Adrenal gland (tissue), 12 donors: ENCODE data around the gene PTPRN. TPM values are rescaled to one million over a fixed set of nuclear protein-coding genes. Genes with fewer than 3 reads are reported as not detected.

Source experiments
- DNase-seq, 7 donors: peaks; one replicate each; pipeline ENCODE4 v3.0.0-alpha.2; 2019 to 2020
- H3K27ac ChIP-seq, 5 donors: fragments of 200-600 bp; sonication (generic) in 4 of 5; 1 replicate in 3 of 5; 2 replicates in 2 of 5; pipeline versions ENCODE4 v1.5.1 to v1.8.0; 2016 to 2020; ENCODE audit warnings: mild to moderate bottlenecking in 1 of 5
- H3K27me3 ChIP-seq: fragments of 200-600 bp; 2 replicates; pipeline ENCODE4 v1.8.0; 2021
- H3K36me3 ChIP-seq, 2 donors: fragments of 200-600 bp; replicated peaks in 1 of 2; 1 replicate in 1 of 2; 2 replicates in 1 of 2; pipeline versions ENCODE4 v1.5.1 to v1.8.0; 2018 to 2022
- H3K4me1 ChIP-seq, 2 donors: fragments of 200-600 bp; replicated peaks in 1 of 2; 1 replicate in 1 of 2; 2 replicates in 1 of 2; pipeline versions ENCODE4 v1.5.1 to v1.8.0; 2018 to 2021
- H3K4me3 ChIP-seq, 4 donors: fragments of 200-600 bp; sonication (generic) in 3 of 4; one replicate each; pipeline ENCODE4 v1.5.1; 2016 to 2018
- H3K9me3 ChIP-seq, 3 donors: fragments of 200-600 bp; sonication (generic) in 1 of 3; replicated peaks in 1 of 3; 1 replicate in 2 of 3; 2 replicates in 1 of 3; pipeline versions ENCODE4 v1.5.1 to v1.8.0; 2016 to 2021
- POLR2A ChIP-seq, 2 donors: fragments of 450-650 bp; IDR thresholded peaks; one replicate each; pipeline ENCODE4 v1.6.1; 2017; ENCODE audit warnings: antibody characterized with exemption in 2 of 2, mild to moderate bottlenecking in 2 of 2, moderate library complexity in 1 of 2
- WGBS, 4 donors: extraction: QIAGEN DNeasy Blood & Tissue Kit in 2 of 4; methylation state at CpG; one replicate each; pipeline versions ENCODE4 v1.1.5 to v1.1.7; 2013 to 2017; 5-methylcytosine and 5-hydroxymethylcytosine counted together
- intact Hi-C, 2 donors: fragments of 100-400 bp; cut with DNase I; formaldehyde crosslinking; loops; one replicate each; pipeline versions ENCODE4 v1.14.1 to v1.15.0; 2022 to 2023
- polyA plus RNA-seq, 3 donors: library from polyadenylated mRNA; stranded (reverse); fragments of 200-250 nt in 2 of 3; fragments of 350-450 nt in 1 of 3; fragmentation: Illumina TruSeq in 1 of 3; extraction: RNeasy Lipid Tissue Mini Kit (QIAGEN cat#74804) in 1 of 3; gene quantifications; one replicate each; pipeline ENCODE4 v1.2.3, GENCODE V29; 2013 to 2014
- total RNA-seq, 9 donors: library from RNA; depleted of rRNA in 4 of 9; stranded (reverse); fragments of >200 nt in 4 of 9; fragments of 120-200 nt in 1 of 9; fragmentation: NEBNext Ultra II Directional in 1 of 9; extraction: Animal tissue kit (Norgen Biotek cat#: 25700) in 1 of 9; gene quantifications; one replicate each; pipeline versions ENCODE4 v1.1.0 to v1.2.4, GENCODE V29; 2013 to 2023
- TF ChIP-seq, protein P1 (sequence below), 6 experiments: fragments of 450-650 bp in 4 of 6; fragments of 200-600 bp in 2 of 6; sonication (generic) in 1 of 6; IDR thresholded peaks; 1 replicate in 5 of 6; 2 replicates in 1 of 6; pipeline versions ENCODE4 v1.5.1 to v1.8.0; 2016 to 2021; ENCODE audit warnings: antibody characterized with exemption in 6 of 6, mild to moderate bottlenecking in 2 of 6, moderate library complexity in 1 of 6
- donor health status: healthy with polysubstance abuse.
- donor health status: Bipolar disorder and iron deficiency.
- donor health status: DM: yes; HTN: yes; CAD: no.
- donor health status: DM: no; HTN: no; CAD: no.
- donor health status: DM: no; HTN: no; CAD: no.
- donor health status: DM: yes; HTN: yes; CAD: no.

The PTPRN gene
- total and polyA plus RNA-seq, 12 donors = 0.39 to 106 (median 9.0) TPM; not detected in 1

GRCh38 chr2:219252900-219253752, 56.1 kb downstream of the PTPRN start, which contains the start of gene TUBA4B:
Gene TUBA4B (plus strand): TSS chr2:219253243. CDS start chr2:219253408, 165 bp downstream.
- H3K27ac ChIP-seq = peak within 1 kb of the TSS in 4 of 5 donors; percentile 74 to 93 (median 84)
- H3K4me3 ChIP-seq = peak within 1 kb of the TSS; percentile 5 to 71 (median 56)
- WGBS, 4 donors = 6 to 9% (median 7%) methylated on average over 29 to 49 of the region's 49 CpGs
- no peaks in the 10 kb centered on the region for H3K9me3 ChIP-seq
- intact Hi-C loops = no loop called here
- peaks cover 0 to 4% of the 10 kb centered on the region in 2 donors for H3K36me3 ChIP-seq
- TF ChIP-seq, protein P1, sequence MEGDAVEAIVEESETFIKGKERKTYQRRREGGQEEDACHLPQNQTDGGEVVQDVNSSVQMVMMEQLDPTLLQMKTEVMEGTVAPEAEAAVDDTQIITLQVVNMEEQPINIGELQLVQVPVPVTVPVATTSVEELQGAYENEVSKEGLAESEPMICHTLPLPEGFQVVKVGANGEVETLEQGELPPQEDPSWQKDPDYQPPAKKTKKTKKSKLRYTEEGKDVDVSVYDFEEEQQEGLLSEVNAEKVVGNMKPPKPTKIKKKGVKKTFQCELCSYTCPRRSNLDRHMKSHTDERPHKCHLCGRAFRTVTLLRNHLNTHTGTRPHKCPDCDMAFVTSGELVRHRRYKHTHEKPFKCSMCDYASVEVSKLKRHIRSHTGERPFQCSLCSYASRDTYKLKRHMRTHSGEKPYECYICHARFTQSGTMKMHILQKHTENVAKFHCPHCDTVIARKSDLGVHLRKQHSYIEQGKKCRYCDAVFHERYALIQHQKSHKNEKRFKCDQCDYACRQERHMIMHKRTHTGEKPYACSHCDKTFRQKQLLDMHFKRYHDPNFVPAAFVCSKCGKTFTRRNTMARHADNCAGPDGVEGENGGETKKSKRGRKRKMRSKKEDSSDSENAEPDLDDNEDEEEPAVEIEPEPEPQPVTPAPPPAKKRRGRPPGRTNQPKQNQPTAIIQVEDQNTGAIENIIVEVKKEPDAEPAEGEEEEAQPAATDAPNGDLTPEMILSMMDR (IDR thresholded peaks at IDR 0.05) = no peak
- no peak for TF ChIP-seq POLR2A (IDR thresholded peaks at IDR 0.05)
- H3K27me3 ChIP-seq = no peaks in the 10 kb centered on the region
- peak; percentile 43 to 65 (median 55) for DNase-seq
- peaks cover 23 to 40% of the 10 kb centered on the region in 2 donors for H3K4me1 ChIP-seq

DNA sequence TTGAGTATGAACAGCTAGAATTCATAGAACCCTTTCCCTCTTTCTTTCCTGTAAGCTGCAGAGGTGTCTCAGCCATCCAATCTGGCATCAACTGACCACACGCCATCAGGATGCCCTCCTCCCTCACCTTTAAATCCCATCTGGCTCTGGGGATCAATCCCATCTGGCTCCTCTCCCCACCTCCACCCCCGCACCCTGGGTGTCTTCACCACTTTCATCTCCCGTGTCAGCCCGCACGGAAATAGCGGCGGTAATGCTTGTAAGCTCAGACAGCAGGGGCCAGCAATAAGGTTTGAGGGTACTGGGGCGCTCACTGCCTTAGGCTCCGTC, 56.7 kb downstream of the PTPRN start:
- TF ChIP-seq, protein P1 (IDR thresholded peaks at IDR 0.05) = no peak
- no peak for TF ChIP-seq POLR2A (IDR thresholded peaks at IDR 0.05)

GRCh38 chr2:219252084-219252483, 57.1 kb downstream of the PTPRN start:
- Histone ChIP-seq H3K27ac (peak overlapping the region in 2 of 5 donors; percentile 86 to 93), H3K36me3 (peaks cover 0 to 14% of the 10 kb centered on the region in 2 donors), H3K27me3 (no peaks in the 10 kb centered on the region), H3K9me3 (no peaks in the 10 kb centered on the region), H3K4me3 (no peak overlapping the region), H3K4me1 (peaks cover 23 to 40% of the 10 kb centered on the region in 2 donors)
- TF ChIP-seq, protein P1 (IDR thresholded peaks at IDR 0.05) = no peak
- TF ChIP-seq POLR2A (IDR thresholded peaks at IDR 0.05) = no peak
- 73 to 100% (median 75%) methylated on average over 2 to 5 of the region's 5 CpGs for WGBS, 4 donors
- intact Hi-C loops = no loop called here
- DNase-seq = no peak

More for the DNA sequence above, 56.7 kb downstream of the PTPRN start:
- no peaks in the 10 kb centered on the region for H3K9me3 ChIP-seq
- H3K36me3 ChIP-seq = peaks cover 0 to 10% of the 10 kb centered on the region in 2 donors
- peak in 1 of 7 donors; percentile 20 for DNase-seq
- peak overlapping the region in 1 of 4 donors; percentile 68 for H3K4me3 ChIP-seq
- intact Hi-C loops = no loop called here
- peaks cover 23 to 40% of the 10 kb centered on the region in 2 donors for H3K4me1 ChIP-seq
- 33 to 45% (median 35%) methylated on average over 3 to 9 of the region's 9 CpGs for WGBS, 4 donors
- H3K27ac ChIP-seq = peak overlapping the region in 2 of 5 donors; percentile 86 to 93
- H3K27me3 ChIP-seq = no peaks in the 10 kb centered on the region

DNA sequence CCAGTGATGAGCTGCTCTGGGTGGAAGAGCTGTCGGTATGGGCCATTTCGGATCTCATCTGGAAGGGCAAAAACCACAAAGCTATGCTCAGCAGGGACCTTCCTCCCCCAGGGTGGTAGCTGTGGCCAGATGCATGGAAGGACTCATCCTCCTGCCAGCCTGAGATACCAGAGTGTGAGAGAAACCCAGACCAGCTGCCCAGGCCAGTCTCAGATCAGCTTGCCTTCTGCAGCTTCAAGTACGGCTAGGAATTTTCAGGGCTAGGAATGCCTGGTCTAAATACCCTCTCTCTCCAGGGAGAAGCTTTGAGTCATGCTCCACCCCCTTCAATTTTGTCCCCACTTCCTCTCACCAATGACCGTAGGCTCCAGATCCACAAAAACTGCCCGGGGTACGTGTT, 57.5 kb downstream of the PTPRN start:
- WGBS, 4 donors = 81 to 86% (median 83%) methylated on average over 6 of the region's 6 CpGs
- no peaks in the 10 kb centered on the region for H3K9me3 ChIP-seq
- H3K27ac ChIP-seq = peak overlapping the region in 2 of 5 donors; percentile 86 to 93
- no peak for TF ChIP-seq POLR2A (IDR thresholded peaks at IDR 0.05)
- TF ChIP-seq, protein P1 (IDR thresholded peaks at IDR 0.05) = no peak
- no peak for DNase-seq
- no peaks in the 10 kb centered on the region for H3K27me3 ChIP-seq
- intact Hi-C loops = no loop called here
- no peak overlapping the region for H3K4me3 ChIP-seq
- peaks cover 23 to 41% of the 10 kb centered on the region in 2 donors for H3K4me1 ChIP-seq
- H3K36me3 ChIP-seq = peaks cover 0 to 17% of the 10 kb centered on the region in 2 donors
